Liver (tissue), 3 donors: ENCODE measurements around the gene DCLK3.

Source experiments
- EGR1 ChIP-seq, 2 donors: IDR thresholded peaks; 2 replicates each; pipeline ENCODE4 v1.6.1; 2016 to 2018; ENCODE audit warnings: antibody characterized with exemption in 2 of 2, low read depth in 2 of 2
- FOXA1 ChIP-seq: IDR thresholded peaks from 2 replicates; pipeline ENCODE4 v1.6.1; 2016; ENCODE audit warnings: antibody characterized with exemption
- GABPA ChIP-seq, 2 donors: IDR thresholded peaks in 1 of 2; conservative IDR thresholded peaks in 1 of 2; 2 replicates each; pipeline ENCODE4 v1.6.1; 2016; ENCODE audit warnings: antibody characterized with exemption in 2 of 2, mild to moderate bottlenecking in 1 of 2, moderate library complexity in 1 of 2
- JUND ChIP-seq, 2 donors: IDR thresholded peaks; 2 replicates each; pipeline ENCODE4 v1.6.1; 2016; ENCODE audit warnings: antibody characterized with exemption in 2 of 2
- RAD21 ChIP-seq, 2 donors: IDR thresholded peaks; 2 replicates each; pipeline ENCODE4 v1.6.1; 2016; ENCODE audit warnings: antibody characterized with exemption in 2 of 2, mild to moderate bottlenecking in 2 of 2
- YY1 ChIP-seq: IDR thresholded peaks from 2 replicates; pipeline ENCODE4 v1.6.1; 2016; ENCODE audit warnings: antibody characterized with exemption, mild to moderate bottlenecking
- TF ChIP-seq, protein P1 (sequence below): fragments of 150-350 bp; IDR thresholded peaks from 2 replicates; pipeline ENCODE4 v1.5.1; 2017; ENCODE audit warnings: improper control_type of control experiment, low read depth, low read length; ENCODE audit not compliant: missing input control
- TF ChIP-seq, protein P2 (sequence below): IDR thresholded peaks from 2 replicates; pipeline ENCODE4 v1.6.1; 2016; ENCODE audit warnings: antibody characterized with exemption, mild to moderate bottlenecking
- TF ChIP-seq, protein P3 (sequence below): IDR thresholded peaks from 2 replicates; pipeline ENCODE4 v1.6.1; 2016; ENCODE audit warnings: antibody characterized with exemption
- donor health status: healthy.
- donor health status: healthy.

DNA sequence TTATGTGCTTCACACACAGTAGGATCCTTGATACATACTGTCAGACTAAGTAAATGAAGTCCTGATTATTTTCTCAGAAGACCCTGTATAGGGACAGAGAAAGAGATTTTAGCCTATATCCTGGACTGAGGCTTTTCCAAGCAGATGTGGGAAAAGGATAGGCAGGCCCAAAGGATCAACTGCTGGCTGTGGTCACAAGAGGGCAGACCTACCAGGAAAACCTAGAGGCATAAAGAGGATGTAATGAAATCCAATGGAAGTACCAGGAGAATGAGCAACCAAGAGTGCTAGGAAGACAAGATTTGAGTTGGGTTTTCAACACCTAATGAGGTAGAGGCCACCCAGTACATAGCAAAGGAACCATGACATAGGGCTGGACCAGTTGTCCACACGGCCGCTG, 23.1 kb downstream of the DCLK3 start:
- TF ChIP-seq, protein P1, sequence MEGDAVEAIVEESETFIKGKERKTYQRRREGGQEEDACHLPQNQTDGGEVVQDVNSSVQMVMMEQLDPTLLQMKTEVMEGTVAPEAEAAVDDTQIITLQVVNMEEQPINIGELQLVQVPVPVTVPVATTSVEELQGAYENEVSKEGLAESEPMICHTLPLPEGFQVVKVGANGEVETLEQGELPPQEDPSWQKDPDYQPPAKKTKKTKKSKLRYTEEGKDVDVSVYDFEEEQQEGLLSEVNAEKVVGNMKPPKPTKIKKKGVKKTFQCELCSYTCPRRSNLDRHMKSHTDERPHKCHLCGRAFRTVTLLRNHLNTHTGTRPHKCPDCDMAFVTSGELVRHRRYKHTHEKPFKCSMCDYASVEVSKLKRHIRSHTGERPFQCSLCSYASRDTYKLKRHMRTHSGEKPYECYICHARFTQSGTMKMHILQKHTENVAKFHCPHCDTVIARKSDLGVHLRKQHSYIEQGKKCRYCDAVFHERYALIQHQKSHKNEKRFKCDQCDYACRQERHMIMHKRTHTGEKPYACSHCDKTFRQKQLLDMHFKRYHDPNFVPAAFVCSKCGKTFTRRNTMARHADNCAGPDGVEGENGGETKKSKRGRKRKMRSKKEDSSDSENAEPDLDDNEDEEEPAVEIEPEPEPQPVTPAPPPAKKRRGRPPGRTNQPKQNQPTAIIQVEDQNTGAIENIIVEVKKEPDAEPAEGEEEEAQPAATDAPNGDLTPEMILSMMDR, result no peak
- no peak for TF ChIP-seq JUND (IDR thresholded peaks at IDR 0.05)
- TF ChIP-seq, protein P2, sequence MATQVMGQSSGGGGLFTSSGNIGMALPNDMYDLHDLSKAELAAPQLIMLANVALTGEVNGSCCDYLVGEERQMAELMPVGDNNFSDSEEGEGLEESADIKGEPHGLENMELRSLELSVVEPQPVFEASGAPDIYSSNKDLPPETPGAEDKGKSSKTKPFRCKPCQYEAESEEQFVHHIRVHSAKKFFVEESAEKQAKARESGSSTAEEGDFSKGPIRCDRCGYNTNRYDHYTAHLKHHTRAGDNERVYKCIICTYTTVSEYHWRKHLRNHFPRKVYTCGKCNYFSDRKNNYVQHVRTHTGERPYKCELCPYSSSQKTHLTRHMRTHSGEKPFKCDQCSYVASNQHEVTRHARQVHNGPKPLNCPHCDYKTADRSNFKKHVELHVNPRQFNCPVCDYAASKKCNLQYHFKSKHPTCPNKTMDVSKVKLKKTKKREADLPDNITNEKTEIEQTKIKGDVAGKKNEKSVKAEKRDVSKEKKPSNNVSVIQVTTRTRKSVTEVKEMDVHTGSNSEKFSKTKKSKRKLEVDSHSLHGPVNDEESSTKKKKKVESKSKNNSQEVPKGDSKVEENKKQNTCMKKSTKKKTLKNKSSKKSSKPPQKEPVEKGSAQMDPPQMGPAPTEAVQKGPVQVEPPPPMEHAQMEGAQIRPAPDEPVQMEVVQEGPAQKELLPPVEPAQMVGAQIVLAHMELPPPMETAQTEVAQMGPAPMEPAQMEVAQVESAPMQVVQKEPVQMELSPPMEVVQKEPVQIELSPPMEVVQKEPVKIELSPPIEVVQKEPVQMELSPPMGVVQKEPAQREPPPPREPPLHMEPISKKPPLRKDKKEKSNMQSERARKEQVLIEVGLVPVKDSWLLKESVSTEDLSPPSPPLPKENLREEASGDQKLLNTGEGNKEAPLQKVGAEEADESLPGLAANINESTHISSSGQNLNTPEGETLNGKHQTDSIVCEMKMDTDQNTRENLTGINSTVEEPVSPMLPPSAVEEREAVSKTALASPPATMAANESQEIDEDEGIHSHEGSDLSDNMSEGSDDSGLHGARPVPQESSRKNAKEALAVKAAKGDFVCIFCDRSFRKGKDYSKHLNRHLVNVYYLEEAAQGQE, result no peak
- TF ChIP-seq, protein P3, sequence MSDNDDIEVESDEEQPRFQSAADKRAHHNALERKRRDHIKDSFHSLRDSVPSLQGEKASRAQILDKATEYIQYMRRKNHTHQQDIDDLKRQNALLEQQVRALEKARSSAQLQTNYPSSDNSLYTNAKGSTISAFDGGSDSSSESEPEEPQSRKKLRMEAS, result no peak
- TF ChIP-seq RAD21 (IDR thresholded peaks at IDR 0.05), result no peak
- no peak for TF ChIP-seq YY1
- TF ChIP-seq FOXA1, result no peak
- TF ChIP-seq EGR1 (IDR thresholded peaks at IDR 0.05; ENCODE audit: low read depth in 2 of 2), result no peak
- TF ChIP-seq GABPA (IDR thresholded peaks at IDR 0.05 in 1 of 2, conservative IDR thresholded peaks at IDR 0.05 in 1 of 2), result no peak
